DOHH2 (cell line): ENCODE results near the gene PITRM1.

Source experiments
- CTCF ChIP-seq: fragments of 200-600 bp; sonication (generic); IDR thresholded peaks from one replicate; pipeline ENCODE4 v1.5.1; 2014; ENCODE audit warnings: antibody characterized with exemption, mild to moderate bottlenecking, low read depth, low read length; ENCODE audit not compliant: poor library complexity, severe bottlenecking
- EZH2phosphoT487 ChIP-seq: fragments of 200-600 bp; sonication (generic); IDR thresholded peaks from 2 replicates; pipeline ENCODE4 v1.6.1; 2017; ENCODE audit warnings: borderline replicate concordance, mild to moderate bottlenecking, antibody characterized with exemption, low read length, moderate library complexity, mixed read lengths

DNA sequence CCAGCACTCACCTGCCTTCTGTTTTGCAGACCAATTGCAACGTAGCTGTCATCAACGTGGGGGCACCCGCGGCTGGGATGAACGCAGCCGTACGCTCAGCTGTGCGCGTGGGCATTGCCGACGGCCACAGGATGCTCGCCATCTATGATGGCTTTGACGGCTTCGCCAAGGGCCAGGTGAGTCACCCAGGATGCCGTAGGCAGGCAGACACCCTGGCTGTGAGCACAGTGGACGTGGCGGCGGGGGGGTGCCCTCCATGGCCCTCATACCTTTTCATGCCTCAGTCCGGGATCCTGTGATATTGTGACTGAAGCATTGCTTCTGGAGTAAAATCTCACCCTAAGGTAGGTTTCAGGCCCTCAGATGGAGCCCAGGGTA, 59.2 kb downstream of the PITRM1 start:
- no peak for TF ChIP-seq CTCF
- TF ChIP-seq EZH2phosphoT487, result no peak
